Activated CD8-positive, alpha-beta memory T cell treated with anti-CD3 and anti-CD28 coated beads for 36 hours (primary cell): ENCODE measurements around the gene MYD88. TPM values are rescaled to one million over a fixed set of nuclear protein-coding genes. Genes with fewer than 3 reads are reported as not detected.

ENCODE experiments used
- CTCF ChIA-PET: fragments of 350-600 bp; sonication (Branson Sonifier 250); formaldehyde crosslinking; loops from one replicate; lab custom pipeline; 2021; ENCODE audit warnings: antibody characterized with exemption; lab: Charles Lee
- POLR2A ChIA-PET: fragments of 350-600 bp; sonication (Branson Sonifier 250); formaldehyde crosslinking; loops from one replicate; lab custom pipeline; 2021; ENCODE audit warnings: antibody characterized with exemption; lab: Charles Lee
- total RNA-seq, 2 experiments: library from RNA; stranded (reverse); gene quantifications; one replicate each; pipeline ENCODE4 v1.2.3, GENCODE V29; 2021

Gene MYD88
- total RNA-seq, 2 experiments from 2014 or later: 34.2 to 34.5 TPM

DNA sequence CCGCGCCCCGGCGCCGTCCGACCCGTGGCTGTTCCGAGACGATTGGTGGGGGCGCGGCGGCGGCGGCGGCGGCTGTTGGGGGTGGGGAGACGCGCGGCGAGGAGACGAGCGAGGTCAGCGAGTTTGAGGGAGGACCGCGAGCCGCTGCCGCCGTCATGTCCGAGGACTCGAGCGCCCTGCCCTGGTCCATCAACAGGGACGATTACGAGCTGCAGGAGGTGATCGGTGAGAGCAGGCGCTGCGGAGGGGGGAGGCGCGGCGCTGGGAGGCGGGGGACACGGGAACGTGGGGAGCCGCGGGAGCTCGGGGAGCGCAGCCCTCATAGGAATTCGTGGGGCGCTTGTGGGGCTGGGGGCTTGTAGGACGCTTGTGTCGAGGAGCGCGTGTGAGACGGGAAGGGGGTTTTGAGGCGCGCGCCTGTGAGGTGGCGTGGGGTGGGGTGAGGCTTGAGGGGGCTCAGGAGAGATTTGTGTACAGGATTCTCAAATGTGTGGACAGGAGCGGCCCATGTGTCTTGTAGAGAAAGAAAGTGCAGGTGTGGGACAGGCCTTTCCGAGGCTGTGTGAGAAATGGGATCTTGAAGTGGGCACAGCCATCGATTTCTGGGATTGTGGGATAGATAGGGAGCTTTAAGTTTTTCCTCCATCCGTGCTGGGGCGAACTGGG, 27.4 kb downstream of the MYD88 start:
- POLR2A ChIA-PET: interaction anchor here (0.7 to 5.2 kb wide), 6 partner anchors 9 to 181 kb away, joined by 3 to 86 read pairs (median 7); partner anchors contain the start of genes ACAA1, MYD88 and XYLB
- CTCF ChIA-PET: interaction anchor here (0.8 to 2.0 kb wide), 8 partner anchors 12 to 314 kb away, joined by 3 to 13 read pairs (median 3); partner anchors contain the start of genes ACAA1 and MYD88

- CTCF ChIA-PET: no interaction called here
- POLR2A ChIA-PET: interaction anchor here (5.2 kb wide), 1 partner anchor 29 kb away, joined by 86 read pairs; the partner anchor contains the start of genes ACAA1 and MYD88
Measured at GRCh38 chr3:38167591-38167990, 29.1 kb downstream of the MYD88 start.

DNA sequence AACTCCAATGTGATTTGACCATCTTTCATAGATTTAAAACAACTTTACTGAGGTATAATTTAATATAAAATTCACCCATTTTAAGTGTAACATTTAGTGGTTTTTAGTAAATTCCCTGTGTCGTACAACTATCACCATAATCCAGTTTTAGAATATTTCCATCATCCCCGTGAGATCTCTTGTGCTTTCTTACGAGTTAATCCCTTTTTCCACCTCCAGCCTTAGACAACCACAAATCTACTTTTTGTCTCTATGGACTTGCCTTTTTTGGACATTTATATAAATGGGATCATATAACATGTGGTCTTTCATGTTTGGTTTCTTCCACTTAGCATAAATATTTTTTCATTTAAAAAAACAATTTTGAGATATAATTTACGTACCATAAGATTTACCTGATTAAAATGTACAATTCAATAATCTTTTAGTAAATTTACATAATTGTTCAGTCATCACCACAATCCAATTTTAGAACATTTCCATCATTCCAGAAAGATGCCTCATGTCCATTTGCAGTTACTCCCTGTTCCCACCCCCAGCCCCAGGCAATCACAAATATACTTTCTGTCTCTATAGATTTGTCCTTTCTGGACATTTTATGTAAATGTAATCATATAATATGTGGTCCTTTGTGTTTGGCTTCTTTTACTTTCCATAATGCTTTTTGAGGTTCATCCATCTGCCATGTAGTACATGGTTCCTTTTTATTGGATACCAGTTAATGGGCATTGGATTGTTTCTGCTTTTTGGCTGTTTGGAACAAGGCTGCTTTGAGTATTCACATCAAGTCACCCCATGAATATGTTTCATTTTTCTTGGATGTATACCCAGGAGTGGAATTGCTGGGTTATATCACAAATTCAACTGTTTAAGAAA, 29.9 kb downstream of the MYD88 start:
- CTCF ChIA-PET: no interaction called here
- POLR2A ChIA-PET: no interaction called here

DNA sequence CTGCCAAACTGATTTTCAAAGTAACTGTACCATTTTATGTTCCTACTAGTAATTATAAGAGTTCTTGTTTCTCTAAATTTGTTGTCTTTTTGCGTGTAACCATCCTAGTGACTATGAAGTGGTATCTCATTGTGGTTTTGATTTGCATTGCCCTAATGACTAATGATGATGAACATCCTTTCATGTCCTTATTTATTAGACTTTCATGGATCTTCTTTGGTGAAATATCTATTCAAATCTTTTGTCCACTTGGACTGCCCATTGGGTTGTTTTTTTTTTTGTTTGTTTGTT, 30.5 kb downstream of the MYD88 start:
- ChIA-PET POLR2A (interaction anchor here (0.7 kb wide), 1 partner anchor 205 kb away, joined by 4 read pairs; no protein-coding TSS in a partner anchor), CTCF (no interaction called here)

- ChIA-PET POLR2A (no interaction called here), CTCF (no interaction called here)
Measured at GRCh38 chr3:38170722-38171121, 32.3 kb downstream of the MYD88 start.

DNA sequence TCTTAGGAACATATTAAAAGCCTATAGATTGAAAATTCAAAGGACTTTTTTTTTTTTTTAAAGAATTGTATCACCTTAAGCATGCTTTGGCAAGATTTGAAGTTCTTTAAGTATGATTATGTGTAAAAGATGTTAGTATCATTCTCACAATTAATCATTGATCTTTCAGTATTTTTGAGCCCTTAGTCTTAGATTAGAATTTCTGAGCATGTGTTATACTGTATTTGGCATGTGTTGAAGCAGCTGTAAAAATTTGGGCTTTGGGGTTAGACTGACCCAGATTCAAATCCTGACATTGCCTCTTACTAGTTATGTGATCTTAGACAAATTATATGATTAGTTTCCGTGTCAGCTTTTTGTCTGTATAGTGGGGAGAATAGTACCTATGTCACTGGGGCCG, 33.2 kb downstream of the MYD88 start:
- ChIA-PET CTCF (interaction anchor here (0.7 kb wide), 1 partner anchor 18 kb away, joined by 3 read pairs; no protein-coding TSS in a partner anchor), POLR2A (interaction anchor here (2.1 kb wide), 1 partner anchor 34 kb away, joined by 7 read pairs; the partner anchor contains the start of gene ACAA1)

DNA sequence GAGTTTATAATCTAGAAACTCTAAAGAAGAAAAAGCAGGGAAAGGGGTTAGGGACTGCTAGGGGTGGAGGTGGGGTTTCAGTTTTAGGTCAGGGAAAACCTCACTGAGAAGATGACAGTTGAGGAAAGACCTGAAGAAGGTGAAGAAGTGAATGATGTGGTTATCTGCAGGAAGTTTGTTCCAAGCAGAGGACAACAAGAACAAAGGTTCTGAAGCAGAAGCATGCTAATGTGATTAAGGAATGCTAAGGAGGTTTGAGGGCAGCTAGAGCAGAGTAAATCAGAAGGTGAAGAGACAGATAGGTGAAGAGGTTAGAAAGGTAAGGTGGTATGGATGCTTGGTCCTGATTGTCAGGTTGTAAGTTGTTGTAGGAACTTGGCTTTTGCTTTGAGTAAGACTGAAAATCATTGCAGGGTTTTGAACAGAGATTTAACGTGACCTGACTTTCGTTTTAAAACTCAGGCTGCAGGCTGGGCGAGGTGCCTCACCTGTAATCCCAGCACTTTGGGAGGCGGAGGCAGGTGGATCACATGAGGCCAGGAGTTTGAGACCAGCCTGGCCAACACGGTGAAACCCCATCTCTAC, 35.5 kb downstream of the MYD88 start:
- CTCF ChIA-PET: interaction anchor here (0.5 kb wide), 1 partner anchor 1085 kb away, joined by 3 read pairs; no protein-coding TSS in a partner anchor
- POLR2A ChIA-PET: interaction anchor here (0.6 kb wide), 1 partner anchor 8 kb away, joined by 3 read pairs; no protein-coding TSS in a partner anchor

- ChIA-PET CTCF (no interaction called here), POLR2A (no interaction called here)
Measured at GRCh38 chr3:38177181-38177580, 38.7 kb downstream of the MYD88 start.

- CTCF ChIA-PET: no interaction called here
- POLR2A ChIA-PET: no interaction called here
Measured at GRCh38 chr3:38186781-38187180, 48.3 kb downstream of the MYD88 start.

- POLR2A ChIA-PET: no interaction called here
- CTCF ChIA-PET: no interaction called here
Measured at GRCh38 chr3:38190481-38190881, 52.0 kb downstream of the MYD88 start.

Other genes starting within 250 kb of the MYD88 start
- 10 to 100 TPM; 13.2 to 13.6 TPM for gene VILL, start 147.9 kb upstream of the MYD88 start, total RNA-seq
- gene PLCD1, start 109.0 kb upstream of the MYD88 start, total RNA-seq: 1 to 10 TPM; 7.8 to 9.2 TPM
- gene DLEC1, start 99.5 kb upstream of the MYD88 start, total RNA-seq: under 1 TPM; 0.63 to 0.99 TPM
- gene ACAA1, start 1.5 kb upstream of the MYD88 start, total RNA-seq: 10 to 100 TPM; 73.5 to 75.3 TPM
- gene OXSR1, start 26.9 kb downstream of the MYD88 start, total RNA-seq: 10 to 100 TPM; 61.2 to 63.6 TPM
- gene SLC22A13, start 127.2 kb downstream of the MYD88 start, total RNA-seq: under 1 TPM; 0.23 to 0.36 TPM
- under 1 TPM in 1 of 2 experiments, not detected in 1; 0.11 TPM for gene SLC22A14, start 143.6 kb downstream of the MYD88 start, total RNA-seq
- gene XYLB, start 208.1 kb downstream of the MYD88 start, total RNA-seq: 1 to 10 TPM; 5.9 to 6.9 TPM